Naive thymus-derived CD4-positive, alpha-beta T cell (primary cell): ENCODE results near the gene GRK4. TPM values are rescaled to one million over a fixed set of nuclear protein-coding genes. Genes with fewer than 3 reads are reported as not detected.

ENCODE experiments used
- ATAC-seq: fragments of 150-1000 bp; cut with Tn5 transposase; 2 replicates; pipeline ENCODE4 v1.10.0; 2021; ENCODE audit warnings: mild to moderate bottlenecking, moderate library complexity
- CTCF ChIA-PET: fragments of 350-600 bp; sonication (Branson Sonifier 250); formaldehyde crosslinking; loops from one replicate; lab custom pipeline; 2021; ENCODE audit warnings: antibody characterized with exemption; lab: Charles Lee
- POLR2A ChIA-PET: fragments of 350-600 bp; sonication (Branson Sonifier 250); formaldehyde crosslinking; loops from one replicate; lab custom pipeline; 2021; ENCODE audit warnings: antibody characterized with exemption, inconsistent platforms; lab: Charles Lee
- DNase-seq, 9 donors: peaks; one replicate each; pipeline versions ENCODE4 v3.0.0 to v3.0.0-alpha.2; 2020 to 2022; ENCODE audit warnings: mixed read lengths in 1 of 9
- H3K27ac ChIP-seq: one replicate; pipeline ENCODE4 v1.7.0; 2013; ENCODE audit warnings: mild to moderate bottlenecking, low read depth, low read length, moderate library complexity
- H3K27me3 ChIP-seq, 2 donors: one replicate each; pipeline ENCODE4 v1.7.0; 2013; ENCODE audit warnings: low read length in 2 of 2, mild to moderate bottlenecking in 2 of 2, moderate library complexity in 2 of 2; ENCODE audit not compliant: control insufficient read depth in 2 of 2, insufficient read depth in 2 of 2
- H3K36me3 ChIP-seq, 3 experiments: 1 replicate in 2 of 3; 2 replicates in 1 of 3; pipeline ENCODE4 v1.7.0; 2013; ENCODE audit warnings: low read length in 3 of 3, mild to moderate bottlenecking in 3 of 3, moderate library complexity in 1 of 3; ENCODE audit not compliant: insufficient read depth in 3 of 3, control insufficient read depth in 2 of 3
- H3K4me1 ChIP-seq, 2 donors: one replicate each; pipeline ENCODE4 v1.7.0; 2013; ENCODE audit warnings: low read length in 2 of 2, mild to moderate bottlenecking in 2 of 2, moderate library complexity in 1 of 2; ENCODE audit not compliant: control insufficient read depth in 2 of 2, insufficient read depth in 2 of 2
- H3K4me3 ChIP-seq: 2 replicates; pipeline ENCODE4 v1.7.0; 2013; ENCODE audit warnings: mild to moderate bottlenecking, low read length
- H3K9me3 ChIP-seq, 3 experiments: 1 replicate in 2 of 3; 2 replicates in 1 of 3; pipeline ENCODE4 v1.7.0; 2013; ENCODE audit warnings: low read length in 3 of 3; ENCODE audit not compliant: control insufficient read depth in 2 of 3
- H3K27ac Mint-ChIP-seq, 9 donors: one replicate each; pipeline ENCODE4 v1.8.0; 2020 to 2022; ENCODE audit warnings: mixed read lengths in 9 of 9, mild to moderate bottlenecking in 8 of 9, moderate library complexity in 5 of 9, inconsistent platforms in 2 of 9
- H3K27me3 Mint-ChIP-seq, 5 donors: one replicate each; pipeline ENCODE4 v1.8.0; 2021 to 2022; ENCODE audit warnings: mixed read lengths in 5 of 5, mild to moderate bottlenecking in 1 of 5
- H3K36me3 Mint-ChIP-seq, 5 donors: one replicate each; pipeline ENCODE4 v1.8.0; 2020 to 2022; ENCODE audit warnings: mixed read lengths in 5 of 5, mild to moderate bottlenecking in 3 of 5, inconsistent platforms in 1 of 5
- H3K4me1 Mint-ChIP-seq, 7 donors: one replicate each; pipeline ENCODE4 v1.8.0; 2020 to 2022; ENCODE audit warnings: mixed read lengths in 7 of 7, mild to moderate bottlenecking in 3 of 7, inconsistent platforms in 1 of 7
- H3K4me3 Mint-ChIP-seq, 10 donors: one replicate each; pipeline ENCODE4 v1.8.0; 2020 to 2022; ENCODE audit warnings: mild to moderate bottlenecking in 10 of 10, mixed read lengths in 10 of 10, moderate library complexity in 6 of 10, inconsistent platforms in 2 of 10
- H3K9me3 Mint-ChIP-seq, 11 donors: one replicate each; pipeline ENCODE4 v1.8.0; 2020 to 2022; ENCODE audit warnings: mixed read lengths in 11 of 11, mild to moderate bottlenecking in 4 of 11, inconsistent platforms in 1 of 11, moderate library complexity in 1 of 11
- intact Hi-C, 2 donors: fragments of 100-400 bp; cut with micrococcal nuclease; formaldehyde crosslinking; loops; one replicate each; pipeline ENCODE4 v1.15.1; 2023
- polyA plus RNA-seq, 2 donors: library from polyadenylated mRNA; unstranded; fragments of 300-500 nt; fragmentation: Illumina TruSeq; gene quantifications; one replicate each; pipeline ENCODE4 v1.2.3, GENCODE V29; 2021
- total RNA-seq, 6 experiments: library from RNA in 5 of 6; stranded (reverse) in 5 of 6; gene quantifications; 1 replicate in 5 of 6; 2 replicates in 1 of 6; pipeline ENCODE4 v1.2.3 and lab custom pipeline; 2021 to 2026

The GRK4 gene
- total and polyA plus RNA-seq, 7 experiments from 2014 or later = 1.7 to 4.0 (median 2.1) TPM

GRCh38 chr4:2962614-2963174 lies 677 bp upstream of the GRK4 start:
- POLR2A ChIA-PET = interaction anchor here (0.7 to 3.6 kb wide), 12 partner anchors 8 to 211 kb away, joined by 3 to 26 read pairs (median 4); no protein-coding TSS in a partner anchor
- peaks cover 0 to 2% (median 0%) of the 10 kb centered on the region in 5 donors for H3K27me3 Mint-ChIP-seq
- peak overlapping the region; percentile 84 for H3K27ac ChIP-seq
- CTCF ChIA-PET = interaction anchor here (1.7 kb wide), 1 partner anchor 16 kb away, joined by 5 read pairs; no protein-coding TSS in a partner anchor
- peaks cover 0 to 11% (median 3%) of the 10 kb centered on the region in 5 donors for H3K36me3 Mint-ChIP-seq
- H3K9me3 ChIP-seq = no peaks in the 10 kb centered on the region
- H3K4me1 ChIP-seq = peaks cover 18 to 19% of the 10 kb centered on the region in 2 donors
- peak overlapping the region; percentile 82 to 95 (median 90) for H3K4me3 Mint-ChIP-seq
- H3K4me3 ChIP-seq = peak overlapping the region; percentile 98
- no peaks in the 10 kb centered on the region for H3K27me3 ChIP-seq
- DNase-seq (no peak), ATAC-seq (peak; percentile 29)
- intact Hi-C loops = loop anchor here (1.0 to 5.0 kb wide), 25 partner anchors 8 to 1615 kb away; partner anchors contain the start of genes HAUS3 (in 2 of the 2), HTT (in 2 of the 2), HTT-AS (in 2 of the 2) and LRPAP1 (in 2 of the 2)
- peaks cover 0 to 13% (median 0%) of the 10 kb centered on the region in 3 experiments for H3K36me3 ChIP-seq
- peaks cover 23 to 49% (median 42%) of the 10 kb centered on the region in 7 donors for H3K4me1 Mint-ChIP-seq
- peaks cover 0 to 6% (median 0%) of the 10 kb centered on the region in 11 donors for H3K9me3 Mint-ChIP-seq
- peak overlapping the region; percentile 60 to 93 (median 85) for H3K27ac Mint-ChIP-seq

GRCh38 chr4:2963966-2964471 lies 648 bp downstream of the GRK4 start:
- Mint-ChIP-seq H3K4me1 (peaks cover 20 to 35% (median 29%) of the 10 kb centered on the region in 7 donors), H3K36me3 (peaks cover 0 to 8% (median 0%) of the 10 kb centered on the region in 5 donors), H3K27ac (peak overlapping the region in 7 of 9 donors; percentile 49 to 79 (median 62)), H3K27me3 (peaks cover 0 to 2% (median 0%) of the 10 kb centered on the region in 5 donors), H3K4me3 (peak overlapping the region; percentile 82 to 95 (median 90)), H3K9me3 (peaks cover 0 to 6% (median 0%) of the 10 kb centered on the region in 11 donors)
- peaks cover 18 to 19% of the 10 kb centered on the region in 2 donors for H3K4me1 ChIP-seq
- DNase-seq (peak in 1 of 9 donors; percentile 42), ATAC-seq (no peak)
- POLR2A ChIA-PET = interaction anchor here (0.6 to 3.6 kb wide), 17 partner anchors 10 to 1001 kb away, joined by 3 to 26 read pairs (median 4); partner anchors contain the start of gene RNF4
- no peaks in the 10 kb centered on the region for H3K36me3 ChIP-seq
- CTCF ChIA-PET = interaction anchor here (0.6 to 1.7 kb wide), 4 partner anchors 14 to 154 kb away, joined by 3 to 5 read pairs (median 4); no protein-coding TSS in a partner anchor
- H3K27me3 ChIP-seq = no peaks in the 10 kb centered on the region
- peak overlapping the region; percentile 84 for H3K27ac ChIP-seq
- H3K9me3 ChIP-seq = no peaks in the 10 kb centered on the region
- peak overlapping the region; percentile 98 for H3K4me3 ChIP-seq
- intact Hi-C loops = loop anchor here (1.0 to 5.0 kb wide), 25 partner anchors 10 to 1617 kb away; partner anchors contain the start of genes HAUS3 (in 2 of the 2), HTT (in 2 of the 2), HTT-AS (in 2 of the 2) and LRPAP1 (in 2 of the 2)

GRCh38 chr4:2964706-2965258 lies 1.4 kb downstream of the GRK4 start:
- Mint-ChIP-seq H3K4me1 (peaks cover 18 to 32% (median 24%) of the 10 kb centered on the region in 7 donors), H3K36me3 (peaks cover 0 to 7% (median 0%) of the 10 kb centered on the region in 5 donors), H3K27me3 (peaks cover 0 to 2% (median 0%) of the 10 kb centered on the region in 5 donors), H3K9me3 (peaks cover 0 to 6% (median 0%) of the 10 kb centered on the region in 11 donors), H3K27ac (peak overlapping the region in 5 of 9 donors; percentile 40 to 79 (median 62)), H3K4me3 (peak overlapping the region; percentile 82 to 95 (median 90))
- no peak for ATAC-seq
- DNase-seq = no peak
- Histone ChIP-seq H3K27ac (no peak overlapping the region), H3K9me3 (no peaks in the 10 kb centered on the region), H3K4me3 (no peak overlapping the region), H3K4me1 (peaks cover 18 to 19% of the 10 kb centered on the region in 2 donors), H3K27me3 (no peaks in the 10 kb centered on the region), H3K36me3 (no peaks in the 10 kb centered on the region)
- ChIA-PET CTCF (interaction anchor here (0.6 kb wide), 1 partner anchor 1235 kb away, joined by 3 read pairs; no protein-coding TSS in a partner anchor), POLR2A (no interaction called here)
- intact Hi-C loops = loop anchor here (5.0 kb wide), 6 partner anchors 328 to 1617 kb away; partner anchors contain the start of genes RGS12 (in 2 of the 2), HAUS3 (in 1 of the 2), MXD4 (in 1 of the 2) and POLN (in 1 of the 2)

- CTCF ChIA-PET = interaction anchor here (0.6 kb wide), 1 partner anchor 1235 kb away, joined by 3 read pairs; no protein-coding TSS in a partner anchor
- intact Hi-C loops = no loop called here
- Histone ChIP-seq H3K27me3 (no peaks in the 10 kb centered on the region), H3K36me3 (no peaks in the 10 kb centered on the region), H3K9me3 (no peaks in the 10 kb centered on the region), H3K4me1 (peaks cover 18 to 19% of the 10 kb centered on the region in 2 donors), H3K4me3 (no peak overlapping the region), H3K27ac (no peak overlapping the region)
- DNase-seq = no peak
- H3K4me3 Mint-ChIP-seq = peak overlapping the region; percentile 34 to 92 (median 78)
- POLR2A ChIA-PET = no interaction called here
- H3K27ac Mint-ChIP-seq = peak overlapping the region in 2 of 9 donors; percentile 0 to 40
- H3K9me3 Mint-ChIP-seq = peaks cover 0 to 3% (median 0%) of the 10 kb centered on the region in 11 donors
- H3K27me3 Mint-ChIP-seq = peaks cover 0 to 2% (median 0%) of the 10 kb centered on the region in 5 donors
- peaks cover 0 to 7% (median 0%) of the 10 kb centered on the region in 5 donors for H3K36me3 Mint-ChIP-seq
- ATAC-seq = no peak
- H3K4me1 Mint-ChIP-seq = peaks cover 18 to 27% (median 22%) of the 10 kb centered on the region in 7 donors
These were observed 1.9 kb downstream of the GRK4 start for GRCh38 chr4:2965262-2965661.

- H3K36me3 ChIP-seq = no peaks in the 10 kb centered on the region
- H3K9me3 ChIP-seq = no peaks in the 10 kb centered on the region
- Mint-ChIP-seq H3K4me3 (no peak overlapping the region), H3K4me1 (peaks cover 5 to 11% (median 6%) of the 10 kb centered on the region in 7 donors), H3K27me3 (peaks cover 0 to 2% (median 0%) of the 10 kb centered on the region in 5 donors), H3K27ac (no peak overlapping the region), H3K9me3 (no peaks in the 10 kb centered on the region), H3K36me3 (no peaks in the 10 kb centered on the region)
- ATAC-seq (no peak), DNase-seq (no peak)
- no peaks in the 10 kb centered on the region for H3K27me3 ChIP-seq
- no peak overlapping the region for H3K27ac ChIP-seq
- intact Hi-C loops = no loop called here
- ChIA-PET CTCF (interaction anchor here (0.6 kb wide), 1 partner anchor 76 kb away, joined by 4 read pairs; no protein-coding TSS in a partner anchor), POLR2A (no interaction called here)
- H3K4me3 ChIP-seq = no peak overlapping the region
- H3K4me1 ChIP-seq = peaks cover 0 to 6% of the 10 kb centered on the region in 2 donors
These were observed 5.0 kb downstream of the GRK4 start for GRCh38 chr4:2968381-2968780.

- Mint-ChIP-seq H3K27me3 (no peaks in the 10 kb centered on the region), H3K4me1 (no peaks in the 10 kb centered on the region), H3K9me3 (no peaks in the 10 kb centered on the region), H3K4me3 (no peak overlapping the region), H3K27ac (no peak overlapping the region), H3K36me3 (no peaks in the 10 kb centered on the region)
- no peaks in the 10 kb centered on the region for H3K4me1 ChIP-seq
- ATAC-seq (no peak), DNase-seq (no peak)
- intact Hi-C loops = no loop called here
- no peaks in the 10 kb centered on the region for H3K36me3 ChIP-seq
- ChIA-PET CTCF (no interaction called here), POLR2A (no interaction called here)
- H3K27me3 ChIP-seq = no peaks in the 10 kb centered on the region
- no peak overlapping the region for H3K27ac ChIP-seq
- H3K4me3 ChIP-seq = no peak overlapping the region
- H3K9me3 ChIP-seq = no peaks in the 10 kb centered on the region
These were observed 7.9 kb downstream of the GRK4 start for GRCh38 chr4:2971275-2971674.
